GM23248 (cell line): ENCODE measurements around the gene TEX30. TPM values are rescaled to one million over a fixed set of nuclear protein-coding genes. Genes with fewer than 3 reads are reported as not detected.

ENCODE experiments used
- DNase-seq: peaks from one replicate; pipeline ENCODE4 v3.0.0-alpha.2; 2015
- H2AFZ ChIP-seq: fragments of 200-600 bp; sonication (generic); 2 replicates; pipeline ENCODE4 v1.6.1; 2016; ENCODE audit warnings: antibody characterized with exemption
- H3F3A ChIP-seq: fragments of 200-600 bp; sonication (generic); 2 replicates; pipeline ENCODE4 v1.6.1; 2016; ENCODE audit warnings: mild to moderate bottlenecking, antibody characterized with exemption, mixed run types; ENCODE audit not compliant: insufficient read depth
- H3K27ac ChIP-seq: fragments of 200-600 bp; sonication (generic); 2 replicates; pipeline ENCODE4 v1.5.1; 2016; ENCODE audit warnings: mild to moderate bottlenecking
- H3K27me3 ChIP-seq: fragments of 200-600 bp; sonication (generic); replicated peaks from 2 replicates; pipeline ENCODE4 v1.6.1; 2016; ENCODE audit warnings: mild to moderate bottlenecking; ENCODE audit not compliant: insufficient read depth
- H3K36me3 ChIP-seq: fragments of 200-600 bp; sonication (generic); 2 replicates; pipeline ENCODE4 v1.6.1; 2016; ENCODE audit warnings: low read depth, mild to moderate bottlenecking
- H3K4me1 ChIP-seq: fragments of 200-600 bp; sonication (generic); 2 replicates; pipeline ENCODE4 v1.6.1; 2016; ENCODE audit warnings: mild to moderate bottlenecking; ENCODE audit not compliant: insufficient read depth
- H3K4me2 ChIP-seq: fragments of 200-600 bp; sonication (generic); one replicate; pipeline ENCODE4 v1.6.1; 2016; ENCODE audit warnings: mild to moderate bottlenecking; ENCODE audit not compliant: unreplicated experiment
- H3K4me3 ChIP-seq: fragments of 200-600 bp; sonication (generic); 2 replicates; pipeline ENCODE4 v1.5.1; 2016; ENCODE audit warnings: mild to moderate bottlenecking
- H3K79me2 ChIP-seq: fragments of 200-600 bp; sonication (generic); 2 replicates; pipeline ENCODE4 v1.6.1; 2016; ENCODE audit warnings: mild to moderate bottlenecking; ENCODE audit not compliant: insufficient read depth
- H3K9ac ChIP-seq: fragments of 200-600 bp; sonication (generic); 2 replicates; pipeline ENCODE4 v1.6.1; 2016; ENCODE audit warnings: mild to moderate bottlenecking
- H3K9me2 ChIP-seq: fragments of 200-600 bp; sonication (generic); 2 replicates; pipeline ENCODE4 v1.6.1; 2016; ENCODE audit warnings: mixed run types, mild to moderate bottlenecking, moderate library complexity; ENCODE audit not compliant: insufficient read depth
- H3K9me3 ChIP-seq: fragments of 200-600 bp; sonication (generic); one replicate; pipeline ENCODE4 v1.6.1; 2017; ENCODE audit warnings: low read depth
- H4K20me1 ChIP-seq: fragments of 200-600 bp; sonication (generic); 2 replicates; pipeline ENCODE4 v1.6.0; 2016; ENCODE audit not compliant: insufficient read depth
- EZH2 ChIP-seq: fragments of 200-600 bp; sonication (generic); IDR thresholded peaks from 2 replicates; pipeline ENCODE4 v1.6.1; 2018; ENCODE audit warnings: antibody characterized with exemption, mild to moderate bottlenecking; ENCODE audit not compliant: insufficient read depth, poor library complexity, severe bottlenecking
- EZH2phosphoT487 ChIP-seq: fragments of 200-600 bp; sonication (generic); IDR thresholded peaks from 2 replicates; pipeline ENCODE4 v1.6.1; 2018; ENCODE audit warnings: antibody characterized with exemption, moderate library complexity, mild to moderate bottlenecking, low read depth; ENCODE audit not compliant: insufficient read depth
- WGBS, 2 experiments: methylation state at CpG; one replicate each; pipeline ENCODE4 v1.1.6; 2015 to 2017; ENCODE audit warnings: low lambda C conversion rate in 2 of 2, low coverage in 1 of 2; ENCODE audit errors: missing lambda C conversion rate in 2 of 2; 5-methylcytosine and 5-hydroxymethylcytosine counted together
- in situ Hi-C: fragments of 300-500 bp; cut with MboI; formaldehyde crosslinking; loops from 2 replicates; pipeline ENCODE4 v1.15.0; 2020
- polyA plus RNA-seq: library from polyadenylated mRNA; unstranded; fragments of >200 nt; fragmentation: Nextera tagmentation; extraction: Ambion mirVana; gene quantifications from 2 replicates; pipeline ENCODE4 v1.2.1, GENCODE V29; 2016
- total RNA-seq: library from RNA; depleted of rRNA; stranded (reverse); fragments of >200 nt; shearing (Covaris generic); gene quantifications from 2 replicates; pipeline ENCODE4 v1.2.3, GENCODE V29; 2014

Gene TEX30
- total and polyA plus RNA-seq, 2 experiments from 2014 or later, result 21.1 to 37.6 TPM

- H3K9me2 ChIP-seq, result no peaks in the 10 kb centered on the region
- in situ Hi-C loops, result no loop called here
- no peaks in the 10 kb centered on the region for H3K27me3 ChIP-seq
Measured at GRCh38 chr13:102815788-102816187, 42.2 kb upstream of the TEX30 start.

DNA sequence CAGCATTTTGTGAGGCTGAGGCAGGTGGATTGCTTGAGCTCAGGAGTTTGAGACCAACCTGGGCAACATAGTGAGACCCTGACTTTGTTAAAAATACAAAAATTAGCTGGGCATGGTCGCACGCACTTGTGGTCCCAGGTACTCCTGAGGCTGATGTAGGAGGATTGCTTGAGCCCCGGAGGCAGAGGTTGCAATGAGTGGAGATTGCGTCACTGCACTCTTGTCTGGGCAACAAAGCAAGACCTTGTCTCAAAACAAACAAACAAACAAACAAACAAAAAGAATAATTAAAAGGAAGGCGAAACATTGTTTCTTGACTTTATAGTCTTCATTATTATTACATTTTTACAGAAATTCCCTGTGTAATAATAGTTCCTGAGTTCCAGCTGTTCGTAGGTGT lies 41.2 kb upstream of the TEX30 start:
- WGBS, 2 experiments, result 80 to 81% methylated on average over 6 of the region's 6 CpGs
- H3K9me3 ChIP-seq, result no peaks in the 10 kb centered on the region
- H3K27ac ChIP-seq, result no peak overlapping the region
- peaks cover 9% of the 10 kb centered on the region for H3K36me3 ChIP-seq
- no peak for DNase-seq
- H3K79me2 ChIP-seq, result peaks cover 92% of the 10 kb centered on the region
- no peak overlapping the region for H3K4me3 ChIP-seq
- no peak overlapping the region for H3K4me2 ChIP-seq
- in situ Hi-C loops, result no loop called here
- no peaks in the 10 kb centered on the region for H3K9me2 ChIP-seq
- H2AFZ ChIP-seq, result no peak overlapping the region
- no peaks in the 10 kb centered on the region for H3K27me3 ChIP-seq
- H4K20me1 ChIP-seq, result no peaks in the 10 kb centered on the region
- peaks cover 13% of the 10 kb centered on the region; the same call in 1 of the 2 replicates for H3F3A ChIP-seq
- H3K9ac ChIP-seq, result no peak overlapping the region
- H3K4me1 ChIP-seq, result peaks cover 33% of the 10 kb centered on the region
- TF ChIP-seq EZH2phosphoT487 (no peak), EZH2 (no peak)

More at GRCh38 chr13:102815788-102816187, 42.2 kb upstream of the TEX30 start:
- no peak for DNase-seq
- Histone ChIP-seq H3K79me2 (peaks cover 82% of the 10 kb centered on the region), H3F3A (peaks cover 13% of the 10 kb centered on the region; the same call in 1 of the 2 replicates), H3K27ac (no peak overlapping the region), H3K9me3 (no peaks in the 10 kb centered on the region), H4K20me1 (no peaks in the 10 kb centered on the region), H3K4me2 (no peak overlapping the region), H3K9ac (no peak overlapping the region), H2AFZ (no peak overlapping the region), H3K4me1 (peaks cover 33% of the 10 kb centered on the region), H3K36me3 (peaks cover 3% of the 10 kb centered on the region; the same call in 1 of the 2 replicates), H3K4me3 (no peak overlapping the region)
- 91 to 94% methylated on average over 5 of the region's 5 CpGs for WGBS, 2 experiments
- TF ChIP-seq EZH2phosphoT487 (no peak), EZH2 (no peak)

DNA sequence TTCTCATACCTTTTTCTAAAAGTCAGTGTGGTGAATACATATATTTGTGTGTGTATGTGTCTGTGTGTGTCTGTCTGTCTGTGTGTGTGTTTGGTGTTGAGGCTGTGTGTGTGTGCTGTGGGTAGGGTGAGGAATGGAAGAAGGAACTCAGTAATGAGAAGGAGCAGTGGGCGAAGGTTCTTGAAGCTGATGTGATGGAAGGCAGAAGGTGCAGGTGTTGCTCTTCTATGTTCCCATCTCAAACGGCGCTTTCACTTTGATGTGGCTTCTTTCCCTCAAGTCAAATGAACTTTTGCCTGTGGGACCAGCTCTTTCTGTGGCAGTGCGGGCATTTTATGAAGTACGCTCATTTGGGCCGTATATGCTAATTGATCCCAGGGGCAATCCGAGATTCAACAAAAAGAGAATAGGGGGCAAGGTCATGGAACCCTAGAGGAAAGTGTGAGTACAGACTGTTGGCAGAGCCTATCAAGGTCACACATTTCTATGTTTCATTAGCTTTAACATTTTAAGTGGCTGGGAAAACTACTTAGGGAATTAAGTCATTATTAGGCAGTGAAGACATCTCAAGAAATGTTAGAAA lies 40.5 kb upstream of the TEX30 start:
- H3K4me1 ChIP-seq, result peaks cover 33% of the 10 kb centered on the region
- H2AFZ ChIP-seq, result no peak overlapping the region
- in situ Hi-C loops, result no loop called here
- H3K9me2 ChIP-seq, result no peaks in the 10 kb centered on the region
- no peak overlapping the region for H3K4me2 ChIP-seq
- DNase-seq, result no peak
- peaks cover 13% of the 10 kb centered on the region; the same call in 1 of the 2 replicates for H3F3A ChIP-seq
- no peaks in the 10 kb centered on the region for H3K27me3 ChIP-seq
- TF ChIP-seq EZH2, result no peak
- TF ChIP-seq EZH2phosphoT487, result no peak
- 92 to 93% methylated on average over 7 of the region's 7 CpGs for WGBS, 2 experiments
- no peak overlapping the region for H3K4me3 ChIP-seq
- H3K79me2 ChIP-seq, result peaks cover 96% of the 10 kb centered on the region
- H4K20me1 ChIP-seq, result no peaks in the 10 kb centered on the region
- H3K9me3 ChIP-seq, result no peaks in the 10 kb centered on the region
- H3K9ac ChIP-seq, result no peak overlapping the region
- no peak overlapping the region for H3K27ac ChIP-seq
- peaks cover 9% of the 10 kb centered on the region for H3K36me3 ChIP-seq

GRCh38 chr13:102812611-102813287 lies 39.2 kb upstream of the TEX30 start:
- peak overlapping the region; percentile 30 for H3K27ac ChIP-seq
- no peaks in the 10 kb centered on the region for H3K9me2 ChIP-seq
- peaks cover 96% of the 10 kb centered on the region for H3K79me2 ChIP-seq
- no peaks in the 10 kb centered on the region for H3K27me3 ChIP-seq
- peak overlapping the region; percentile 48 for H3K4me2 ChIP-seq
- H2AFZ ChIP-seq, result peak overlapping the region; percentile 49
- H3K9ac ChIP-seq, result peak overlapping the region; percentile 13; the same call in 1 of the 2 replicates
- H3K4me1 ChIP-seq, result peaks cover 26% of the 10 kb centered on the region
- peaks cover 13% of the 10 kb centered on the region; the same call in 1 of the 2 replicates for H3F3A ChIP-seq
- TF ChIP-seq EZH2 (no peak), EZH2phosphoT487 (no peak)
- in situ Hi-C loops, result no loop called here
- DNase-seq, result peak; percentile 44
- H3K36me3 ChIP-seq, result peaks cover 9% of the 10 kb centered on the region
- H3K4me3 ChIP-seq, result peak overlapping the region; percentile 34
- H3K9me3 ChIP-seq, result no peaks in the 10 kb centered on the region
- H4K20me1 ChIP-seq, result no peaks in the 10 kb centered on the region
